BJ (cell line): ENCODE results near the gene OPTN. TPM values are rescaled to one million over a fixed set of nuclear protein-coding genes. Genes with fewer than 3 reads are reported as not detected.

ENCODE experiments used
- CTCF ChIA-PET: fragments of 350-600 bp; formaldehyde crosslinking; extraction: SDS; loops from one replicate; lab custom pipeline; 2021; ENCODE audit warnings: antibody characterized with exemption, inconsistent platforms; lab: Yijun Ruan, JAX
- POLR2A ChIA-PET: fragments of 300-600 bp; sonication (Branson Sonifier 250); formaldehyde crosslinking; extraction: SDS; loops from one replicate; lab custom pipeline; 2021; ENCODE audit warnings: antibody characterized with exemption; lab: Charles Lee
- DNase-seq: peaks from one replicate; pipeline ENCODE4 v3.0.0-alpha.2; 2011; ENCODE audit warnings: low read depth
- H3K27me3 ChIP-seq: 2 replicates; pipeline ENCODE4 v1.6.0; 2011; ENCODE audit warnings: low read length; ENCODE audit not compliant: control insufficient read depth, insufficient read depth
- H3K36me3 ChIP-seq: 2 replicates; pipeline ENCODE4 v1.5.1; 2011; ENCODE audit warnings: low read length; ENCODE audit not compliant: control insufficient read depth, insufficient read depth
- H3K4me3 ChIP-seq: 2 replicates; pipeline ENCODE4 v1.5.1; 2011; ENCODE audit warnings: low read depth, mild to moderate bottlenecking, control low read depth, low read length
- CTCF ChIP-seq: IDR thresholded peaks from 2 replicates; pipeline ENCODE4 v1.5.1; 2011; ENCODE audit warnings: low read depth, mild to moderate bottlenecking, control low read depth, inconsistent platforms, low read length, moderate library complexity; ENCODE audit not compliant: insufficient read depth
- polyA plus RNA-seq: library from polyadenylated mRNA; depleted of rRNA; stranded (reverse); fragments of >200 nt; gene quantifications from 2 replicates; pipeline ENCODE4 v1.2.3, GENCODE V29; 2011

OPTN gene
- polyA plus RNA-seq, 1 experiment = 58.0 TPM

GRCh38 chr10:13139676-13140075 lies 39.7 kb downstream of the OPTN start:
- DNase-seq = no peak
- no peaks in the 10 kb centered on the region for H3K27me3 ChIP-seq
- POLR2A ChIA-PET = no interaction called here
- no peak for TF ChIP-seq CTCF
- no peak overlapping the region for H3K4me3 ChIP-seq
- CTCF ChIA-PET = interaction anchor here (1.2 to 1.6 kb wide), 3 partner anchors 10 to 21 kb away, joined by 3 to 4 read pairs (median 4); no protein-coding TSS in a partner anchor
- peaks cover 17% of the 10 kb centered on the region for H3K36me3 ChIP-seq

- peaks cover 10% of the 10 kb centered on the region for H3K36me3 ChIP-seq
- DNase-seq = no peak
- no peak for TF ChIP-seq CTCF
- CTCF ChIA-PET = interaction anchor here (1.2 to 1.6 kb wide), 3 partner anchors 11 to 22 kb away, joined by 3 to 4 read pairs (median 4); no protein-coding TSS in a partner anchor
- no peaks in the 10 kb centered on the region for H3K27me3 ChIP-seq
- no peak overlapping the region for H3K4me3 ChIP-seq
- POLR2A ChIA-PET = no interaction called here
Measured at GRCh38 chr10:13140627-13141190, 40.7 kb downstream of the OPTN start.

- peaks cover 8% of the 10 kb centered on the region for H3K36me3 ChIP-seq
- ChIA-PET CTCF (interaction anchor here (0.8 kb wide), 1 partner anchor 18 kb away, joined by 3 read pairs; the partner anchor contains the start of gene MCM10), POLR2A (no interaction called here)
- no peaks in the 10 kb centered on the region for H3K27me3 ChIP-seq
- DNase-seq = no peak
- no peak overlapping the region for H3K4me3 ChIP-seq
- no peak for TF ChIP-seq CTCF
Measured at GRCh38 chr10:13143766-13144165, 43.8 kb downstream of the OPTN start.

GRCh38 chr10:13144814-13145213 lies 44.9 kb downstream of the OPTN start:
- ChIA-PET POLR2A (no interaction called here), CTCF (interaction anchor here (0.7 kb wide), 1 partner anchor 17 kb away, joined by 3 read pairs; the partner anchor contains the start of gene MCM10)
- TF ChIP-seq CTCF = no peak
- no peaks in the 10 kb centered on the region for H3K27me3 ChIP-seq
- DNase-seq = no peak
- H3K4me3 ChIP-seq = no peak overlapping the region
- H3K36me3 ChIP-seq = peaks cover 8% of the 10 kb centered on the region

GRCh38 chr10:13146379-13146778 lies 46.4 kb downstream of the OPTN start:
- POLR2A ChIA-PET = no interaction called here
- peaks cover 2% of the 10 kb centered on the region; the same call in 1 of the 2 replicates for H3K36me3 ChIP-seq
- no peak for DNase-seq
- no peak for TF ChIP-seq CTCF
- no peak overlapping the region for H3K4me3 ChIP-seq
- CTCF ChIA-PET = interaction anchor here (3.7 kb wide), 1 partner anchor 15 kb away, joined by 12 read pairs; the partner anchor contains the start of gene MCM10
- no peaks in the 10 kb centered on the region for H3K27me3 ChIP-seq
